Stimulated activated CD4-positive, alpha-beta T cell treated with anti-CD3 and anti-CD28 coated beads, Interleukin-15, amount 100 ng/mL, for 1 hour (primary cell): Measurements from ENCODE around the gene SUGT1.
"Not testable (repeated sequence)": the region's sequence is repeated elsewhere in the genome, so short reads cannot be mapped to it uniquely, and the experiment has no call there.

ENCODE experiments used
- DNase-seq, 2 donors: peaks; one replicate each; pipeline ENCODE4 v3.0.0-alpha.2; 2020; ENCODE audit warnings: low read depth in 1 of 2, low spot score in 1 of 2

Gene SUGT1

GRCh38 chr13:52652196-52652979, at the start of gene SUGT1:
Gene SUGT1, plus strand, starts transcription at chr13:52652836. Its CDS starts 85 bp downstream, at chr13:52652921.
- peak; percentile 91 to 95 for DNase-seq

- not testable (repeated sequence) for DNase-seq
Observed at GRCh38 chr13:52603316-52603715, 49.3 kb upstream of the SUGT1 start.

GRCh38 chr13:52606126-52606525, 46.5 kb upstream of the SUGT1 start:
- DNase-seq, result not testable (repeated sequence)

GRCh38 chr13:52606795-52607194, 45.8 kb upstream of the SUGT1 start:
- not testable (repeated sequence) for DNase-seq

GRCh38 chr13:52608184-52608583, 44.5 kb upstream of the SUGT1 start:
- not testable (repeated sequence) for DNase-seq

GRCh38 chr13:52609013-52609606, 43.5 kb upstream of the SUGT1 start:
- not testable (repeated sequence) for DNase-seq

- DNase-seq, result not testable (repeated sequence)
Observed at GRCh38 chr13:52610158-52610557, 42.5 kb upstream of the SUGT1 start.

GRCh38 chr13:52615134-52615801, 37.4 kb upstream of the SUGT1 start:
- DNase-seq, result no peak

GRCh38 chr13:52615812-52616211, 36.8 kb upstream of the SUGT1 start:
- DNase-seq, result no peak

- DNase-seq, result peak; percentile 60 to 74
Observed at GRCh38 chr13:52617070-52618060, 35.3 kb upstream of the SUGT1 start.

GRCh38 chr13:52631083-52631690, 21.4 kb upstream of the SUGT1 start:
- DNase-seq, result not testable (repeated sequence)

- no peak for DNase-seq
Observed at GRCh38 chr13:52638666-52639328, 13.8 kb upstream of the SUGT1 start.

- no peak for DNase-seq
Observed at GRCh38 chr13:52642131-52642530, 10.5 kb upstream of the SUGT1 start, which contains the start of gene HNRNPA1L2. Gene HNRNPA1L2, plus strand, starts transcription at chr13:52642431. Its CDS starts 62 bp downstream, at chr13:52642493.

GRCh38 chr13:52644108-52644507, 8.5 kb upstream of the SUGT1 start:
- DNase-seq, result no peak

- DNase-seq, result no peak
Observed at GRCh38 chr13:52646967-52647366, 5.7 kb upstream of the SUGT1 start.

- DNase-seq, result no peak
Observed at GRCh38 chr13:52650731-52651130, 1.9 kb upstream of the SUGT1 start.

GRCh38 chr13:52651897-52652195, 790 bp upstream of the SUGT1 start:
- no peak for DNase-seq

GRCh38 chr13:52652980-52653303, 306 bp downstream of the SUGT1 start:
- DNase-seq, result no peak

- DNase-seq, result no peak
Observed at GRCh38 chr13:52659340-52659739, 6.7 kb downstream of the SUGT1 start.

GRCh38 chr13:52664272-52664671, 11.6 kb downstream of the SUGT1 start:
- no peak for DNase-seq
